GM18907 (cell line): ENCODE results near the gene PCBP3.
"Not testable (repeated sequence)": the region's sequence is repeated elsewhere in the genome, so short reads cannot be mapped to it uniquely, and the experiment has no call there.

ENCODE experiments used
- ATAC-seq: cut with Tn5 transposase; IDR thresholded peaks from one replicate; pipeline ENCODE4 v1.9.1; 2021; ENCODE audit warnings: mild to moderate bottlenecking, moderate library complexity; ENCODE audit not compliant: unreplicated experiment

The PCBP3 gene

GRCh38 chr21:45643021-45643980 lies at the start of gene PCBP3:
PCBP3 (plus strand) TSS chr21:45643725; CDS start chr21:45850086, 206,361 bp downstream.
- peak; percentile 74 for ATAC-seq

- no peak for ATAC-seq
These were observed 48.6 kb upstream of the PCBP3 start for GRCh38 chr21:45594721-45595489.

GRCh38 chr21:45595574-45596295 lies 47.8 kb upstream of the PCBP3 start:
- no peak for ATAC-seq

- no peak for ATAC-seq
These were observed 46.7 kb upstream of the PCBP3 start for GRCh38 chr21:45596704-45597318.

- no peak for ATAC-seq
These were observed 45.4 kb upstream of the PCBP3 start for GRCh38 chr21:45598109-45598508.

GRCh38 chr21:45598666-45599065 lies 44.9 kb upstream of the PCBP3 start:
- no peak for ATAC-seq

- no peak for ATAC-seq
These were observed 44.4 kb upstream of the PCBP3 start for GRCh38 chr21:45599146-45599581.

GRCh38 chr21:45600248-45600647 lies 43.3 kb upstream of the PCBP3 start:
- ATAC-seq = no peak

GRCh38 chr21:45601551-45601950 lies 42.0 kb upstream of the PCBP3 start:
- ATAC-seq = no peak

- no peak for ATAC-seq
These were observed 41.4 kb upstream of the PCBP3 start for GRCh38 chr21:45602106-45602505.

GRCh38 chr21:45603481-45603880 lies 40.0 kb upstream of the PCBP3 start:
- no peak for ATAC-seq

- ATAC-seq = not testable (repeated sequence)
These were observed 38.8 kb upstream of the PCBP3 start for GRCh38 chr21:45604681-45605080.

- no peak for ATAC-seq
These were observed 36.3 kb upstream of the PCBP3 start for GRCh38 chr21:45607021-45607908.

GRCh38 chr21:45607909-45608295 lies 35.6 kb upstream of the PCBP3 start:
- ATAC-seq = no peak

GRCh38 chr21:45608747-45609470 lies 34.6 kb upstream of the PCBP3 start:
- ATAC-seq = not testable (repeated sequence)

- not testable (repeated sequence) for ATAC-seq
These were observed 33.9 kb upstream of the PCBP3 start for GRCh38 chr21:45609616-45610015.

- ATAC-seq = no peak
These were observed 32.2 kb upstream of the PCBP3 start for GRCh38 chr21:45611296-45611695.

GRCh38 chr21:45611939-45612664 lies 31.4 kb upstream of the PCBP3 start:
- ATAC-seq = no peak
